ENCODE data around the gene TMEM245.

GRCh38 chr9:109141375-109141774 lies 21.6 kb upstream of the TMEM245 start:
- TF ChIP-seq CTCF (IDR thresholded peaks at IDR 0.05; ENCODE audit: low read length) (no peak), EZH2 (IDR thresholded peaks at IDR 0.05; ENCODE audit: borderline replicate concordance, low read length) (no peak)

Measured in OCI-LY1 (cell line).